NCI-H187 (cell line): ENCODE data around the gene GTF3C5.
"Not testable (repeated sequence)": the region's sequence is repeated elsewhere in the genome, so short reads cannot be mapped to it uniquely, and the experiment has no call there.

Experiments
- DNase-seq, 2 experiments: peaks; one replicate each; lab custom pipeline; 2025; lab: John Stamatoyannopoulos, UW

Gene GTF3C5

DNA sequence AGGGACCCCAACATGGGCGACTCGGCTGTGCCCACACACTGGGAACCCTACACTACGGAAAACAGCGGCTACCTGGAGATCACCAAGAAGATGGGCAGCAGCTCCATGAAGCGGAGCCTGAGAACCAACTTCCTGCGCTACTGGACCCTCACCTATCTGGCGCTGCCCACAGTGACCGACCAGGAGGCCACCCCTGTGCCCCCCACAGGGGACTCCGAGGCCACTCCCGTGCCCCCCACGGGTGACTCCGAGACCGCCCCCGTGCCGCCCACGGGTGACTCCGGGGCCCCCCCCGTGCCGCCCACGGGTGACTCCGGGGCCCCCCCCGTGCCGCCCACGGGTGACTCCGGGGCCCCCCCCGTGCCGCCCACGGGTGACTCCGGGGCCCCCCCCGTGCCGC is 40.2 kb downstream of the GTF3C5 start:
- DNase-seq: not testable (repeated sequence)

DNA sequence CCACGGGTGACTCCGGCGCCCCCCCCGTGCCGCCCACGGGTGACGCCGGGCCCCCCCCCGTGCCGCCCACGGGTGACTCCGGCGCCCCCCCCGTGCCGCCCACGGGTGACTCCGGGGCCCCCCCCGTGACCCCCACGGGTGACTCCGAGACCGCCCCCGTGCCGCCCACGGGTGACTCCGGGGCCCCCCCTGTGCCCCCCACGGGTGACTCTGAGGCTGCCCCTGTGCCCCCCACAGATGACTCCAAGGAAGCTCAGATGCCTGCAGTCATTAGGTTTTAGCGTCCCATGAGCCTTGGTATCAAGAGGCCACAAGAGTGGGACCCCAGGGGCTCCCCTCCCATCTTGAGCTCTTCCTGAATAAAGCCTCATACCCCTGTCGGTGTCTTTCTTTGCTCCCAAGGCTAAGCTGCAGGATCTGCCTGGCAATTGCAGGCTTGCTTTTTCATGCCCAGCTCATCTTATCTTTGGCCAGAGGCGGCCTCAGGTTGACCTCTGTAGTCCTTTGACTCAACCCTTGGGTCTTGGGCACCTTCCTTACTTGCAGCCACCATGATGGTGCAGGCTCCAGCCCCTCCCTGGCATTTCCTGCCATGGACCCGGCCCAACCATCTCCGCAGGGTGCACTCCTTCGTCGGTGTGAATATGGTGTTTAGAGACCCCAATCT is 40.8 kb downstream of the GTF3C5 start:
- DNase-seq: no peak

DNA sequence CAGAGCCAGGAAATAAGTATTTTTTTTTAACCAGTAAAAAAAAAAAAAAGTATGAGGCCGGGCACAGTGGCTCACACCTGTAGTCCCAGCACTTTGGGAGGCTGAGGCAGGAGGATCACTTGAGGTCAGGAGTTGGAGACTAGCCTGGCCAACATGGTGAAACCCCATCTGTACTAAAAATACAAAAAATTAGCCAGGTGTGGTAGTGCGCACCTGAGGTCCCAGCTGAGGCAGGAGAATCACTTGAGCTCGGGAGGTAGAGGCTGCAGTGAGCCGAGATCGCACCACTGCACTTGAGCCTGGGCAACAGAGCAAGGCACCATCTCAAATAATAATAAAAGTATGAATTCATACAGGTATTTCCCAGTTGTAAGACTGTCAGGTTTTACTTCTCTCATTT is 41.4 kb downstream of the GTF3C5 start:
- DNase-seq: not testable (repeated sequence)

DNA sequence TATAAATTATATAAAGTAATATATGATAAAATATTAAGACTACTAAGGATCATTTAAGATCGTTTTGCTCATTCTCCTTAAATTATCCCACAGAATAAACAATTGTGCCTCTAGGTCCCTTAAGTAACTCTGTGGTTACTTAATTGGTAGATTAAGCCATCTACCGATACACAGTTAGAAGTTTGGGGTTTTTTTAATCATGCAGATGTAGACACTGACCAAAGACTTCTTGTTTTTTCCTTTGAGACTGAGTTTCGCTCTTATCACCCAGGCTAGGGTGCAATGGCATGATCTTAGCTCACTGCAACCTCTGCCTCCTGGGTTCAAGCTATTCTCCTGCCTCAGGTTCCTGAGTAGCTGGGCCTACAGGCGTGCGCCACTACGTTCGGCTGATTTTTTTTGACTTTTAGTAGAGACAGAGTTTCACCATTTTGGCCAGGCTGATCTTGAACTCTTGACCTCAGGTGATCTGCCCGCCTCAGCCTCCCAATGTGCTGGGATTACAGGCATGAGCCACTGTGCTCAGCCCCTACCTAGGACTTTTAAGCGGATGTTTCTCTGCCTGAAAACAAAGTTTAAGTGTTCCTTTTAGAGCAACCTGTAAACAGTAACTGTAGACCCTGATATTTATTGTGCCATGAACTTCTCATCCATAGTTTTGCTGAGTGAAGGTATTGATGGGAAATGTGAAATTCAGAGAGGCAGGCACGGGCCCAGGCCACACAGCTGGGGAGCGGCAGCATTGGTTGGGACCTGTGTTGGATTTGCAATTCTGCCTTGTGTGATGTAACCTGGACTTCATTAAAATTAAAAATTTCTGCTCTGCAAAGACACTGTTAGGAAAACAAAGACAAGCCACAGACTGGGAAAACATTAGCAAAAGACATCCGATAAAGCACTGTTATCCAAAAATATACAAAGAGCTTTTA is 42.6 kb downstream of the GTF3C5 start:
- DNase-seq: no peak

DNA sequence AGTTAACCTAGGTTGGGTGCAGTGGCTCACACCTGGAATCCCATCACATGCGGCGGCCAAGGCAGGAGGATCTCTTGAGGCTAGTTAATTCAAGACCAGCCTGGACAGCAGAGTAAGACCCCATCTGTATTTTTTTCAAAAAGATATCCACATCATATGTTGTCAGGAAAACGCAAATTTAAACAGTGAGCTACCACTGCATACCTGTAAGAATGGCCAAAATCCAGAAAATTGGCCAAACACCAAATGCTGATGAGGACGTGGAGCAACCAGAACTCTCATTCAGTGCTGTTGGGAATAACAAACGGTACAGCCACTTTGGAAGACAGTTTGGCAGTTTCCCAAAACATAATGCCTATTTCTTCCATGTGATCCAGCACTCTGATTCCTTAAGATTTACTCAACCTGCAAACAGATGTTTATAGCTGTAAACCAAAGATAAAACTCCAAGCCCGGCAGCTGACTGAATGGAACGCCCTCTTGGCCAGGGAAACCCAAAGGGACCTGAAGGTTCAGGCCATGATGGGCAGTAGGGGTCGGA is 43.4 kb downstream of the GTF3C5 start:
- no peak for DNase-seq

DNA sequence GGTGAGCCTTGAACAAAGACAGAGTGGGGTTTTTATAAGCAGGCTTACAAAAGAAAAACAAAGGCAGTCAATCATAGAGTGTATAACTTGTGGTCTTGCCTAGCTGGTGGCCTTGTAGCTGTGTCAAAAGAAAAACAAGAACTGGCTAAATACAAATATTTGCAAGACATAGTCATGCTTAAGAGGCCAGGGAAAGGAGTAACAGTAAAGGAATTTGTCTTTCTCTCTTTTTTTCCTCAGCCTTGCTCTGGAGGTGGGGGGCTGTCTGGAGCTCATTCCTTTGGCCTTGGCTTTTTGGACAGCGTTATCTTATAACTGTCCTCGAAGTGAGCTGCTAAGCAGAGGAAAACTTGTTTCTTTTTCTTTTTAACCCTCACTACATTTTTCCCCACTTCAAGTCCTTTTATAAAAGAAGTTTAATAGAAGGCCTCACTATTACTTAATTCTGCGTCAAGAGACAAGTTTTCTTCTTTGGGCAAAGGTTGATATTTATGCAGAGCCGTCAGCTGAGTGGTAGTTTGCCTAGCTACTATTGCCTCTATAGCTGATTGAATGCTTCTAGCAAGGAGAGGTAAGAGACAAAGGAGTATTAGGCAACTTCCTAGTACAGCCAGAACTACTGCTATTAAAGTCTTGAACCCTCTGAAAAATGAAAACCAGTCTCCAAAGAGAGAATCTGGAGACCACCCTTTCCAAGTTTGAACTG is 45.3 kb downstream of the GTF3C5 start:
- DNase-seq: no peak

DNA sequence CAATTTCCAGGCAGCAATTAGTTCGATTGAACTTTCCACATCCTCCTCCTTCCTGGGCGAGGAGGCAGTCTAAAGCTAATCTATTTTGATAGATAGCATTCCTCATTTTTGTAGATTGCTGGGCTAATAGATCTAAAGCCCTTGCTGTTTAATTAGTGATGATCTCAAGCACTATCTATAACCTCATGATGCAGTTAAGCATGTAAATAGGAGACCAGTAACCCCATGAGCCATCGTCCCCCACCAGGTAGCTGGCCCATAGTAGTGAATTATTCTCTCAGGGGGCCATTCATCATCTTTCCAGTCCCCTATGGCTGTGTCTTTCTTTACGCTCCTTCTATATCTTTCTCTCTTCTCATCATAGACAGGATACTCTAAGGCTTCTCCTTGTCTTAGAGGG is 45.9 kb downstream of the GTF3C5 start:
- no peak for DNase-seq

DNA sequence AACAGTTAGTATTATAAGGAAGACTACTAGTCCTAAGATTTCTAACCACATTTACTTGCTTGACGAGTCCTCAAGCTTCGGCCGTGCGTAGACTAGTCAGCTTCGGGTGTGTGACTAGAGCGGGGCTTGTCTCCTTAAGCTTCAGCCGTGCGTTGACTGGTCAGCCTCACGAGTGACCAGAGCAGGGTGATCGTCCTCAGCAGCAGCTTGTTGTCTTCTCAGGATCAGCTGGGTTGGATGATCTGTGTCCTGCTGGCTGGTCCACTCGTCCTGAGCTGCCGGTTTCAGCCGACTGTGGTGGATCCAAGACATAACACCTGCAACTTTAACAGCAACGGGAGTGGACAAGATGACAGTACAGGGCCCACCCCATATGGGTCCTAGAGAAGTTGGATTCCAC is 47.7 kb downstream of the GTF3C5 start:
- DNase-seq: no peak

DNA sequence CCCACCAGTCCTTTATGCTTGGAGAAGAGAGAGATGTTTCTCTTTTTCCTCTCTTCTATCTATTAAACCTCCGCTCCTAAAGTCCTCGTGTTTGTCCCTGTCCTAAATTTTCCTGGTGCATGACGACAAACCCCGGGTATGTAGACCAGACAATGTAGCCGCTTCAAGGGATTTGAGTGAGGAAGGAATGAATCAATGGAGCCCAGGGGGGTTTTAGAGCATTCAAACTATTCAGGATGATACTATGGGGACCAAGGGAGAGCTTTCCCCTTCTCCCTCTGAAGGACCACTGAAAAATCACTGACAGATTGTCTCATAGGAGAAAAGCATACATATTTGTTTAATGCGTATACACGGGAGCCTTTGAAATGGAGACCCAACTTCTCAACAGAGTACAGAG is 49.4 kb downstream of the GTF3C5 start:
- no peak for DNase-seq

DNA sequence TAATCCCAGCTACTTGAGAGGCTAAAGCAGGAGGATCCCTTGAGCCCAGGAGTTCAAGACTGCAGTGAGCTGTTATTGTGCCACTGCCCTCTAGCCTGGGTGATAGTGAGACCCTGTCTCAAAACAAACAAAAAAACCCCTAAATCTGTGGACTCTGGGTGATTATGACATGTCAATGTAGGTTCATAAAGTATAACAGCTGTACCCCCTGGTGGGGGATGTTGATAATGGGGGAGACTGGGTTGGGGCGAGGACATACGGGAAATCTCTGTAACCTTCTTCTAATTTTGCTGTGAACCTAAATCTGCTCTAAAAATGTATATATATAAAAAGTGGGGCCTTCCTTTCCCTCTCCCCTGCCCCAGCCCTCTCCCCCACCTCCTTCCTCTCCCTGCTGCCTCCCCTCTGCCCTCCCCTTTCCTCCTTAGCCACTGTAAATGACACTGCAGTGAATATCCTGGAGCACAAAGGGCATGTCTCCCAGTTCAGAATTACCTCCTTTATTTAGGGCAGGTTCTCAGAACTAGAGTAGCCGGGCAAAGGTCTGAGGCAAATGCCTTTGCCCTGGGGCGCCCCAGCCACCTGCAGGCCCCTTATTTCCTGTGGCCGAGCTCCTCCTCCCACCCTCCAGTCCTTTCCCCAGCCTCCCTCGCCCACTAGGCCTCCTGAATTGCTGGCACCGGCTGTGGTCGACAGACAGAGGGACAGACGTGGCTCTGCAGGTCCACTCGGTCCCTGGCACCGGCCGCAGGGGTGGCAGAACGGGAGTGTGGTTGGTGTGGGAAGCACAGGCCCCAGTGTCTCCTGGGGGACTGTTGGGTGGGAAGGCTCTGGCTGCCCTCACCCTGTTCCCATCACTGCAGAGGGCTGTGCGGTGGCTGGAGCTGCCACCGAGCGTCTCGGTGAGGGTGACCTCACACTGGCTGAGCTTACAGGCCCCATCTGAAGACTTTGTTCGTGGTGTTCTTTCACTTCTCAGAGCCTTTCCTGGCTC is 50.3 kb downstream of the GTF3C5 start:
- not testable (repeated sequence) for DNase-seq

DNA sequence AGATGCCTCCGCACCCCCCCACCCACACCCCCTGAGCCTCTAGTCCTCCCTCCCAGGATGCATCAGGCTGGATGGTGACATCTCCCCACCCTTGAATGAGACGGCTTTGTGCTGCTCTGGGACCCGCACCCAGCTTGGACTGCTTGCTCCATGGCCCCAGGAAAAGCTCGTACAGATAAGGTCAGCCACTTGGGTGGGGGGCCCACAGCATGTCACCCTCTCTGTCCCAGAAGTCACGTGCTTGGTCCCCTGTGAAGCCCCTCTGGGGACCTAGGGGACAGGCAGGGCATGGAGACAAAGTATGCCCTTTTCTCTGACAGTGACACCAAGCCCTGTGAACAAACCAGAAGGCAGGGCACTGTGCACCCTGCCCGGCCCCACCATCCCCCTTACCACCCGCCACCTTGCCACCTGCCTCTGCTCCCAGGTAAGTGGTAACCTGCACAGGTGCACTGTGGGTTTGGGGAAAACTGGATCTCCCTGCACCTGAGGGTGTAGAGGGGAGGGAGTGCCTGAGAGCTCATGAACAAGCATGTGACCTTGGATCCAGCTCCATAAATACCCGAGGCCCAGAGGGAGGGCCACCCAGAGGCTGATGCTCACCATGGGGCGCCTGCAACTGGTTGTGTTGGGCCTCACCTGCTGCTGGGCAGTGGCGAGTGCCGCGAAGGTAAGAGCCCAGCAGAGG is 51.3 kb downstream of the GTF3C5 start:
- DNase-seq: peak in 1 of 2 experiments; percentile 1

DNA sequence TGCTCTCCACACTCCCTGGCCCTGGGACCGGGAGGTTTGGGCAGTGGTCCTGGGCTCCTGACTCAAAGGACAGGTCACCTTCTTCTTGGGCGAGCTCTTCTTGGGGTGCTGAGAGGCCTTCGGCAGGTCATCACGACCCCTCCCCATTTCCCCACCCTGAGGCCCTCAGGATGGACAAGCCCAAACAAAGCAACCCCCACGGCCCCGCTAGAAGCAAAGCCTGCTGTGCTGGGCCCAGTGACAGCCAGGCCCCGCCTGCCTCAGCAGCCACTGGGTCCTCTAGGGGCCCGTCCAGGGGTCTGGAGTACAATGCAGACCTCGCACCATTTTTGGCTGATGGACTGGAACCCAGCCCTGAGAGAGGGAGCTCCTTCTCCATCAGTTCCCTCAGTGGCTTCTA is 52.9 kb downstream of the GTF3C5 start:
- not testable (repeated sequence) for DNase-seq

DNA sequence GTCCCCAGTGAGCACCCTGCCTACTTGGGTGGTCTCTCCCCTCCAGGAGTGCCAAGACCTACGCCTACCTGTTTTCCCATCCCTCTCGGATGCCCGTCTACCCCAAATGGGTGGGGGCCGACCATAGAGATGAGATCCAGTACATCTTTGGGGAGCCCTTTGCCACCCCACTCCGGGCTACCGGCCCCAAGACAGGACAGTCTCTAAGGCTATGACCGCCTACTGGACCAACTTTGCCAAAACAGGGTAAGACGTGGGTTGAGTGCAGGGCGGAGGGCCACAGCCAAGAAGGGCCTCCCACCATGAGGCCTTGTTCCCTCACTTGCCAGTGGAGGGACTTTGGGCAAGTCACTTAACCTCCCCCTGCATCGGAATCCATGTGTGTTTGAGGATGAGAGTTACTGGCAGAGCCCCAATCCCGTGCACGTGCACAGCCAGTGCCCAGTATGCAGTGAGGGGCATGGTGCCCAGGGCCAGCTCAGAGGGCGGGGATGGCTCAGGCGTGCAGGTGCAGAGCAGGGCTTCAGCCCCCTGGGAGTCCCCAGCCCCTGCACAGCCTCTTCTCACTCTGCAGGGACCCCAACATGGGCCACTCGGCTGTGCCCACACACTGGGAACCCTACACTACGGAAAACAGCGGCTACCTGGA is 55.5 kb downstream of the GTF3C5 start:
- not testable (repeated sequence) for DNase-seq

DNA sequence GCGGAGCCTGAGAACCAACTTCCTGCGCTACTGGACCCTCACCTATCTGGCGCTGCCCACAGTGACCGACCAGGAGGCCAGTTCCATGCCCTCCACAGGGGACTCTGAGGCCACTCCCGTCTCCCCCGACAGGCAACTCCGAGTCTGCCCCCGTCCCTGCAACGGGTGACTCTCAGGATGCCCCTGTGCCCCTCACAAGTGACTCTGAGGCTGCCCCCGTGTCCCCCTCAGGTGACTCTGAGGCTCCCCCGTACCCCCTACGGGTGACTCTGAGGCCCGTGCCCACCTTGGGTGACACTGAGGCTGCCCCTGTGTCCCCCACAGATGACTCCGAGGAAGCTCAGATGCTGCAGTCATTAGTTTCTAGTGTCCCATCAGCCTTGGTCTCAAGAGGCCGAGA is 56.1 kb downstream of the GTF3C5 start:
- no peak for DNase-seq

DNA sequence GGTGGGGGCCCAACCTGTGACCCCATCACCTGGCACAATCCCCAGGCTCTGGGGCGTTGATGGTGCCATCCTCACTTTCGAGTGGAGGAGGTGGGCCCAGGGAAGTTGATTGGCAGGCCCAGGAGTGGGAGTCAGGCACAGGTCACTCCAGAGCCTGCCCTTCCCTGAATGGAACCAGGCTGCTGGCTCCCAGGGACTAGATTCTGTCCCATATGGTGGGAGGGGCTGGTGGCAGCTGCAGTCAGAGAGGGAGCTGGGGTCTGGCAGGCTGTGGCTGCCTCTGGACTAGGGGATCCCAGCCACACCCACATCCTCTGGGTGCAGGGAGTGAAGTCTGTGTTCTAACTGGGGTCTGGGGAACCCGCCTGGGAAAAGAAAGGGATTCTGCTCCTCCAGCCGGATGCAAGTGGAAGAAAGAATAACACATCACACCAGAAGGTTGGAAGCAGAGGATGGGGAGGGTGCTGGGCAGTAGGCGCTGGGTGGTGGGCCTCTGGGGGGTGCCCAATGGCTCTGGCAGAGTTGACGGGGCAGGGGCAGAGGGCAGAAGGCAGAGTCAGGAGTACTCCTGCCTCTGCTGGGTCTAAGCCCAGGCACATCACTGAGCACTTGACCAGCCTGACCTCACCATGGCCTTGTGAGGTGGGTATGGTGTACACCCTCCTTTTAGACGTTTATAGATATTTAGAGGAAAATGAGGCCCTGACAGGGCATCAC is 56.8 kb downstream of the GTF3C5 start:
- DNase-seq: no peak

DNA sequence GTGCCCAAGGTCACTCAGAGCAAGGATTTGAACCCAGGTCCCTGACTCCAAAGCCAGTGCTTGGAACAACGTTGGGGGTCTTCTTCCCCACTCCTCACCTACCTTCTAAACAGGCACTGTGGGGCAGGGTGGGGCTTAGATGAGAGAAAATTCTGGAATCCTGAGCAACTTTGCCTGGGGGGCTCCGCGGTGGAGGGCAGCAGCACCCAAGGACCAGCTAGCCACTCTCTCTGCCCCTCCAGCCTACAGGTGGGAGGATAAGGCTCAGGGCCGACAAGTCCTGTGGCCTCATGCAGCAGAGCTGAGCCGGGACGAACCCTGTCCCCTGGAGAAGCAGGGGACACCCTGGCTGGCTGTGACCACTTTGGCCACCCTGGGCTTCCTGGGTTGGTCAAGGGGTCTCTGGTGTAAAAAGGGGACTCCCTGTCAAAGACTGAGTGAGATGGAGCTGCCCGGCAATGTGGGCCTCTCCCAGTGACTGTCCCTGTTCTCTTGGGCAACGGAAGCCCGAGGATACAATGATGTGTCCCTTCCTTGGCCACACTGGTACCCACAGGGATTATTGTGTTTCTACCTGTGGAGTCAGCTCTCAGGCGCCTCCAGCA is 57.5 kb downstream of the GTF3C5 start:
- DNase-seq: no peak

DNA sequence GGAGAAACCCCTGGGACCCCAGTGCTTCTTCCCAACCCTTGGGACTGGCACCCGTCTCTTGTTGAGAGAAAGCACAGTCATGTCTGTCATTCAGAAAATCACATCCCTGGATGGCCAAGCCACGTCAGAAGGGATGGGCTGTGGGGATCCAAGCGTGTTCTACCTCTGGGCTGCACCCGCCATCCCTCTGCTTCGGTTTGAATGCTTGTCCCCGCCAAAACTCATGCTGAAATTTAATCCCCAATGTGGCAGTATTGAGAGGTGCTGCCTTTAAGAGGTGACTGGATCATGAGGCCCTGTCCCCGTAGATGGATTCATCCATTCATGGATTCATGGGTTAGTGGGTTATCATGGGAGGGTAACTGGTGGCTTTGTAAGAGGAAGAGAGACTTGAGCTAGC is 58.0 kb downstream of the GTF3C5 start:
- DNase-seq: no peak

DNA sequence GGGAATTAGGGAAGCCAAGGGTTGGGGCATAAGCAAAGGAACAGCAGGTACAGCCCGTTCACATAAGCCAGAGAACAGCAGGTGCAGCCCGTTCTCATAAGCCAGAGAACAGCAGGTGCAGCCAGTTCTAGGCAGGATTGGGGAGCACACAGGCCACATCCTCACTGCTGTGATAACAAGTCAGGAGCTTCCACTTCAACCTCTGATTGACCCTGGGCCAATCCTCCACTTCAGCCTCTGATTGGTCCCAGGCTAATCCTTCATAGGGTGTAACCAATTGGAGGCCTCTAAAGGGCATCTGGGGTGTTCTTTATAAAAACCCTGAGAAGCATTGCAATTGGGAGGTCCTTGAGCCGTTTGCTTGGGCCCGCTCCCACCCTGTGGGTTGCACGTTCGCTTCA is 58.5 kb downstream of the GTF3C5 start:
- DNase-seq: no peak

DNA sequence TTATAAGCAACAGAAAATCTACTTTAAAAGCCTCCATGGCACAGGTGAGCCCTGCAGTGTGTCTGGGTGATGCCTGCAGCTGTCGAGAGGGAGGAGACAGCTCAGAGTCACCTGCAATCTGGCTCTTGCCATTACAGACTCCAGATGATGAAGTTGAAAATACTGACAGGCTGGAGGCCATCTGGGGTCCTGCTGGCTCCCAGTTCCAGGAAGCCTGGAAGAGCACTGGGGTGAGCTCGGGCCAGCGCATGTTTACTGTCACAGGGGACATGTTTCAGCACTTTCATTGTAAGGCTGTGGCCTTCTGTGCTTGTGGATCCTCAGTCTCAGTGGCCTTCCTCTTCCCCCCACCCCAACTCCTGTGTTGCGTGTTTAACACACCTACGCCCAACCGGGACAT is 59.4 kb downstream of the GTF3C5 start:
- DNase-seq: no peak
